Measurements from ENCODE around the gene EIF3J.

- TF ChIP-seq, protein P1, sequence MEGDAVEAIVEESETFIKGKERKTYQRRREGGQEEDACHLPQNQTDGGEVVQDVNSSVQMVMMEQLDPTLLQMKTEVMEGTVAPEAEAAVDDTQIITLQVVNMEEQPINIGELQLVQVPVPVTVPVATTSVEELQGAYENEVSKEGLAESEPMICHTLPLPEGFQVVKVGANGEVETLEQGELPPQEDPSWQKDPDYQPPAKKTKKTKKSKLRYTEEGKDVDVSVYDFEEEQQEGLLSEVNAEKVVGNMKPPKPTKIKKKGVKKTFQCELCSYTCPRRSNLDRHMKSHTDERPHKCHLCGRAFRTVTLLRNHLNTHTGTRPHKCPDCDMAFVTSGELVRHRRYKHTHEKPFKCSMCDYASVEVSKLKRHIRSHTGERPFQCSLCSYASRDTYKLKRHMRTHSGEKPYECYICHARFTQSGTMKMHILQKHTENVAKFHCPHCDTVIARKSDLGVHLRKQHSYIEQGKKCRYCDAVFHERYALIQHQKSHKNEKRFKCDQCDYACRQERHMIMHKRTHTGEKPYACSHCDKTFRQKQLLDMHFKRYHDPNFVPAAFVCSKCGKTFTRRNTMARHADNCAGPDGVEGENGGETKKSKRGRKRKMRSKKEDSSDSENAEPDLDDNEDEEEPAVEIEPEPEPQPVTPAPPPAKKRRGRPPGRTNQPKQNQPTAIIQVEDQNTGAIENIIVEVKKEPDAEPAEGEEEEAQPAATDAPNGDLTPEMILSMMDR (conservative IDR thresholded peaks at IDR 0.05; ENCODE audit: low read depth, low read length) = peak; percentile 38
- no peak for TF ChIP-seq POLR2A (IDR thresholded peaks at IDR 0.05; ENCODE audit: low read depth, low read length)
- TF ChIP-seq, protein P2, sequence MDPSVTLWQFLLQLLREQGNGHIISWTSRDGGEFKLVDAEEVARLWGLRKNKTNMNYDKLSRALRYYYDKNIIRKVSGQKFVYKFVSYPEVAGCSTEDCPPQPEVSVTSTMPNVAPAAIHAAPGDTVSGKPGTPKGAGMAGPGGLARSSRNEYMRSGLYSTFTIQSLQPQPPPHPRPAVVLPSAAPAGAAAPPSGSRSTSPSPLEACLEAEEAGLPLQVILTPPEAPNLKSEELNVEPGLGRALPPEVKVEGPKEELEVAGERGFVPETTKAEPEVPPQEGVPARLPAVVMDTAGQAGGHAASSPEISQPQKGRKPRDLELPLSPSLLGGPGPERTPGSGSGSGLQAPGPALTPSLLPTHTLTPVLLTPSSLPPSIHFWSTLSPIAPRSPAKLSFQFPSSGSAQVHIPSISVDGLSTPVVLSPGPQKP (IDR thresholded peaks at IDR 0.05; ENCODE audit: borderline replicate concordance, low read depth, low read length) = no peak
- no peak for TF ChIP-seq RCOR1 (IDR thresholded peaks at IDR 0.05; ENCODE audit: insufficient replicate concordance, low read length)
- no peak for TF ChIP-seq MAFK (IDR thresholded peaks at IDR 0.05; ENCODE audit: low read depth, low read length)
- no peak for TF ChIP-seq CHD1 (IDR thresholded peaks at IDR 0.05; ENCODE audit: low read depth, low read length)
- no peak for TF ChIP-seq RAD21 (IDR thresholded peaks at IDR 0.05; ENCODE audit: low read length)
- peak; percentile 30; the same call in 1 of the 2 replicates for TF ChIP-seq CEBPB (IDR thresholded peaks at IDR 0.05; ENCODE audit: low read depth, low read length)
- TF ChIP-seq RFX5 (IDR thresholded peaks at IDR 0.05; ENCODE audit: low read depth, low read length) = no peak
- TF ChIP-seq BHLHE40 (IDR thresholded peaks at IDR 0.05; ENCODE audit: low read depth, low read length) = no peak
- TF ChIP-seq, protein P3, sequence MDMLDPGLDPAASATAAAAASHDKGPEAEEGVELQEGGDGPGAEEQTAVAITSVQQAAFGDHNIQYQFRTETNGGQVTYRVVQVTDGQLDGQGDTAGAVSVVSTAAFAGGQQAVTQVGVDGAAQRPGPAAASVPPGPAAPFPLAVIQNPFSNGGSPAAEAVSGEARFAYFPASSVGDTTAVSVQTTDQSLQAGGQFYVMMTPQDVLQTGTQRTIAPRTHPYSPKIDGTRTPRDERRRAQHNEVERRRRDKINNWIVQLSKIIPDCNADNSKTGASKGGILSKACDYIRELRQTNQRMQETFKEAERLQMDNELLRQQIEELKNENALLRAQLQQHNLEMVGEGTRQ (IDR thresholded peaks at IDR 0.05; ENCODE audit: low read depth, low read length) = no peak
- TF ChIP-seq MAZ (IDR thresholded peaks at IDR 0.05; ENCODE audit: borderline replicate concordance, low read depth, low read length) = no peak
These were observed 9.2 kb downstream of the EIF3J start for GRCh38 chr15:44545913-44546802.
